ENCODE results near the gene AMBRA1. TPM values are rescaled to one million over a fixed set of nuclear protein-coding genes. Genes with fewer than 3 reads are reported as not detected.

Gene AMBRA1
- total and polyA plus RNA-seq, 2 donors (not counting 3 experiments of a cell fraction or from before 2014, with no cell fraction given): 18.4 to 32.4 TPM

DNA sequence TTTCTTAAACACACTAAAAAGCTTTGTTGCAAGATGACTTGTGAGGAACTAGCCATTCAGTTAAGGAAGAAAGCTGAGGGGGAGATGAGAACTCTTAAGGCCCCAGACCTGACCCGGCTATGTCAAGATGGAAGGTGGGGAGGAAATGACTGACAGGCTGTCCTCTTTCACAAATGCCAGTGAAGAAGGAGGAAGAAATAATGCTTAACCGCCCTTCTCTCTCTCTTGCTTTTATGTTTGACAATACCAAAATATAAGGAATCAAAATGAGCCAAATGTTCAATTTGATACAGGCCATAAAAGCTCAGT is 87.4 kb downstream of the AMBRA1 start:
- no peak for FAIRE-seq
- Histone ChIP-seq H3K9me1 (replicated peaks; ENCODE audit: control insufficient read depth, extremely low read depth, insufficient read depth, low read length) (no peaks in the 10 kb centered on the region), H4K20me1 (replicated peaks; ENCODE audit: control insufficient read depth, extremely low read depth, insufficient read depth, low read length) (no peaks in the 10 kb centered on the region), H3K4me2 (ENCODE audit: insufficient read depth, low read length) (no peak overlapping the region), H3K27me3 (ENCODE audit: control insufficient read depth in 2 of 2, insufficient read depth in 2 of 2, low read length in 2 of 2) (no peaks in the 10 kb centered on the region), H3K9me3 (replicated peaks; ENCODE audit: control insufficient read depth, insufficient read depth, low read length) (no peaks in the 10 kb centered on the region), H3K27ac (ENCODE audit: insufficient read depth, low read depth, low read length) (no peak overlapping the region), H3K79me2 (ENCODE audit: control insufficient read depth, insufficient read depth, low read length) (no peaks in the 10 kb centered on the region), H3K4me1 (ENCODE audit: control insufficient read depth, extremely low read depth, insufficient read depth, low read length) (no peaks in the 10 kb centered on the region), H3K36me3 (ENCODE audit: control insufficient read depth in 2 of 2, extremely low read depth in 1 of 2, insufficient read depth in 2 of 2, low read length in 2 of 2) (peaks cover 5 to 7% of the 10 kb centered on the region in 2 experiments), H3K4me3 (replicated peaks in 1 of 3; ENCODE audit: insufficient read depth in 1 of 3, low read depth in 1 of 3, low read length in 3 of 3) (no peak overlapping the region), H3K9ac (replicated peaks; ENCODE audit: extremely low read depth, insufficient read depth, low read length) (no peak overlapping the region), H2AFZ (ENCODE audit: low read depth, low read length) (no peak overlapping the region)
- no TSS peak for BruUV-seq (replicated peaks)
- TF ChIP-seq, protein P1, sequence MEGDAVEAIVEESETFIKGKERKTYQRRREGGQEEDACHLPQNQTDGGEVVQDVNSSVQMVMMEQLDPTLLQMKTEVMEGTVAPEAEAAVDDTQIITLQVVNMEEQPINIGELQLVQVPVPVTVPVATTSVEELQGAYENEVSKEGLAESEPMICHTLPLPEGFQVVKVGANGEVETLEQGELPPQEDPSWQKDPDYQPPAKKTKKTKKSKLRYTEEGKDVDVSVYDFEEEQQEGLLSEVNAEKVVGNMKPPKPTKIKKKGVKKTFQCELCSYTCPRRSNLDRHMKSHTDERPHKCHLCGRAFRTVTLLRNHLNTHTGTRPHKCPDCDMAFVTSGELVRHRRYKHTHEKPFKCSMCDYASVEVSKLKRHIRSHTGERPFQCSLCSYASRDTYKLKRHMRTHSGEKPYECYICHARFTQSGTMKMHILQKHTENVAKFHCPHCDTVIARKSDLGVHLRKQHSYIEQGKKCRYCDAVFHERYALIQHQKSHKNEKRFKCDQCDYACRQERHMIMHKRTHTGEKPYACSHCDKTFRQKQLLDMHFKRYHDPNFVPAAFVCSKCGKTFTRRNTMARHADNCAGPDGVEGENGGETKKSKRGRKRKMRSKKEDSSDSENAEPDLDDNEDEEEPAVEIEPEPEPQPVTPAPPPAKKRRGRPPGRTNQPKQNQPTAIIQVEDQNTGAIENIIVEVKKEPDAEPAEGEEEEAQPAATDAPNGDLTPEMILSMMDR (IDR thresholded peaks at IDR 0.05; ENCODE audit: extremely low read depth in 1 of 2, insufficient read depth in 1 of 2, low read depth in 1 of 2, low read length in 2 of 2): no peak
- TF ChIP-seq POLR2AphosphoS5 (IDR thresholded peaks at IDR 0.05; ENCODE audit: insufficient read depth, low read depth, low read length) (no peak), FOS (IDR thresholded peaks at IDR 0.05; ENCODE audit: borderline replicate concordance, insufficient read depth, low read length) (no peak), JUN (IDR thresholded peaks at IDR 0.05; ENCODE audit: borderline replicate concordance, insufficient read depth, insufficient read length, low read depth) (no peak), GATA2 (IDR thresholded peaks at IDR 0.05; ENCODE audit: insufficient read depth, insufficient read length, low read depth, low read length) (no peak), POLR2A (IDR thresholded peaks at IDR 0.05; ENCODE audit: low read depth, low read length) (no peak), EZH2 (IDR thresholded peaks at IDR 0.05; ENCODE audit: borderline replicate concordance, low read depth, low read length, severe bottlenecking) (no peak), MYC (IDR thresholded peaks at IDR 0.05; ENCODE audit: low read depth, low read length) (no peak)
- TF ChIP-seq, protein P2, sequence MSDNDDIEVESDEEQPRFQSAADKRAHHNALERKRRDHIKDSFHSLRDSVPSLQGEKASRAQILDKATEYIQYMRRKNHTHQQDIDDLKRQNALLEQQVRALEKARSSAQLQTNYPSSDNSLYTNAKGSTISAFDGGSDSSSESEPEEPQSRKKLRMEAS (IDR thresholded peaks at IDR 0.05; ENCODE audit: insufficient read depth, insufficient read length): no peak
- ChIA-PET POLR2A (no interaction called here), CTCF (interaction anchor here (1.0 to 3.5 kb wide), 2 partner anchors 11 to 23 kb away, joined by 3 to 24 read pairs; no protein-coding TSS in a partner anchor)
- dilution Hi-C loops (cut with MboI; ENCODE audit: extremely low pct_ligation_motif_present, low sequenced_read_pairs): no loop called here
- no peak for DNase-seq (ENCODE audit: low read depth, low spot score)
- intact Hi-C loops (cut with micrococcal nuclease): no loop called here
